Panc1 (cell line): ENCODE measurements around the gene DNAH9. TPM values are rescaled to one million over a fixed set of nuclear protein-coding genes. Genes with fewer than 3 reads are reported as not detected.

Experiments used
- ATAC-seq: fragments of 200-7000 bp; cut with Tn5 transposase; 2 replicates; pipeline ENCODE4 v1.9.1; 2020; ENCODE audit warnings: mild to moderate bottlenecking, moderate library complexity
- BruUV-seq: library from RNA; stranded (reverse); fragments of 400-500 nt; replicated peaks from 2 replicates; lab custom pipeline; 2021; lab: Mats Ljungman, UMichigan
- CTCF ChIA-PET: fragments of 300-600 bp; sonication (Branson Sonifier 250); formaldehyde crosslinking; loops from one replicate; lab custom pipeline; 2022; ENCODE audit warnings: antibody characterized with exemption; lab: Charles Lee
- POLR2A ChIA-PET: fragments of 300-600 bp; sonication (Branson Sonifier 250); formaldehyde crosslinking; loops from one replicate; lab custom pipeline; 2022; ENCODE audit warnings: antibody characterized with exemption; lab: Charles Lee
- DNase-seq: peaks from one replicate; pipeline ENCODE4 v3.0.0-alpha.2; 2010; ENCODE audit warnings: low read depth, low spot score
- H3K27ac ChIP-seq: 2 replicates; pipeline ENCODE4 v1.5.1; 2011; ENCODE audit warnings: mild to moderate bottlenecking, low read length, inconsistent platforms
- H3K27me3 ChIP-seq: fragments of 200-500 bp; sonication (Bioruptor generic); 2 replicates; pipeline ENCODE4 v1.6.0; 2014; ENCODE audit warnings: low read length, inconsistent platforms; ENCODE audit not compliant: control insufficient read depth, insufficient read depth
- H3K36me3 ChIP-seq: fragments of 200-500 bp; sonication (Bioruptor generic); 2 replicates; pipeline ENCODE4 v1.5.1; 2014; ENCODE audit warnings: inconsistent platforms, mild to moderate bottlenecking, low read length, moderate library complexity; ENCODE audit not compliant: control insufficient read depth, insufficient read depth
- H3K4me1 ChIP-seq: 2 replicates; pipeline ENCODE4 v1.5.1; 2011; ENCODE audit warnings: inconsistent platforms, mild to moderate bottlenecking, low read length, moderate library complexity; ENCODE audit not compliant: control insufficient read depth, insufficient read depth
- H3K4me3 ChIP-seq, 2 experiments: 2 replicates each; pipeline ENCODE4 v1.5.1; 2011 to 2012; ENCODE audit warnings: low read depth in 2 of 2, low read length in 2 of 2, mild to moderate bottlenecking in 2 of 2, inconsistent platforms in 1 of 2, moderate library complexity in 1 of 2
- H3K9me3 ChIP-seq: fragments of 200-500 bp; sonication (Bioruptor generic); 2 replicates; pipeline ENCODE4 v1.5.1; 2014; ENCODE audit warnings: low read depth, mild to moderate bottlenecking, inconsistent platforms, low read length, moderate library complexity; ENCODE audit not compliant: control insufficient read depth, insufficient read depth
- POLR2AphosphoS5 ChIP-seq: IDR thresholded peaks from 2 replicates; pipeline ENCODE4 v1.6.1; 2012; ENCODE audit warnings: mild to moderate bottlenecking, low read depth, low read length, moderate library complexity
- SIN3A ChIP-seq: IDR thresholded peaks from 2 replicates; pipeline ENCODE4 v1.6.1; 2012; ENCODE audit warnings: low read depth, mild to moderate bottlenecking, low read length, moderate library complexity, borderline replicate concordance; ENCODE audit not compliant: insufficient read depth
- TCF7L2 ChIP-seq: IDR thresholded peaks from 2 replicates; pipeline ENCODE4 v1.6.1; 2011; ENCODE audit warnings: mild to moderate bottlenecking, low read depth, low read length, inconsistent platforms
- in situ Hi-C: cut with HindIII; loops from 2 replicates; pipeline ENCODE4 v1.10.0; 2016; ENCODE audit warnings: low sequenced_read_pairs, low pct_unique_long_range_greater_than_20kb
- intact Hi-C: fragments of 100-400 bp; cut with micrococcal nuclease; formaldehyde crosslinking; loops from one replicate; pipeline ENCODE4 v1.10.0; 2022; ENCODE audit not compliant: unreplicated experiment
- total RNA-seq: library from RNA; stranded (reverse); gene quantifications from one replicate; pipeline ENCODE4 v1.2.1, GENCODE V29; 2021; ENCODE audit not compliant: unreplicated experiment
- TF ChIP-seq, protein P1 (sequence below), 2 experiments: IDR thresholded peaks; 2 replicates each; pipeline ENCODE4 v1.6.1; 2011 to 2012; ENCODE audit warnings: low read depth in 2 of 2, control low read depth in 1 of 2, low read length in 1 of 2, mild to moderate bottlenecking in 1 of 2, moderate library complexity in 1 of 2; ENCODE audit not compliant: insufficient read depth in 1 of 2
- TF ChIP-seq, protein P2 (sequence below): fragments of 450-650 bp; IDR thresholded peaks from 2 replicates; pipeline ENCODE4 v1.5.1; 2017; ENCODE audit warnings: mild to moderate bottlenecking

DNAH9 gene
- total RNA-seq, 1 experiment from 2014 or later = not detected

GRCh38 chr17:11952610-11953009, 354.3 kb downstream of the DNAH9 start:
- no peak overlapping the region for H3K4me3 ChIP-seq
- ATAC-seq = no peak
- in situ Hi-C loops (no loop called here), intact Hi-C loops (no loop called here)
- TF ChIP-seq SIN3A (no peak), TCF7L2 (no peak), POLR2AphosphoS5 (no peak)
- TF ChIP-seq, protein P1, sequence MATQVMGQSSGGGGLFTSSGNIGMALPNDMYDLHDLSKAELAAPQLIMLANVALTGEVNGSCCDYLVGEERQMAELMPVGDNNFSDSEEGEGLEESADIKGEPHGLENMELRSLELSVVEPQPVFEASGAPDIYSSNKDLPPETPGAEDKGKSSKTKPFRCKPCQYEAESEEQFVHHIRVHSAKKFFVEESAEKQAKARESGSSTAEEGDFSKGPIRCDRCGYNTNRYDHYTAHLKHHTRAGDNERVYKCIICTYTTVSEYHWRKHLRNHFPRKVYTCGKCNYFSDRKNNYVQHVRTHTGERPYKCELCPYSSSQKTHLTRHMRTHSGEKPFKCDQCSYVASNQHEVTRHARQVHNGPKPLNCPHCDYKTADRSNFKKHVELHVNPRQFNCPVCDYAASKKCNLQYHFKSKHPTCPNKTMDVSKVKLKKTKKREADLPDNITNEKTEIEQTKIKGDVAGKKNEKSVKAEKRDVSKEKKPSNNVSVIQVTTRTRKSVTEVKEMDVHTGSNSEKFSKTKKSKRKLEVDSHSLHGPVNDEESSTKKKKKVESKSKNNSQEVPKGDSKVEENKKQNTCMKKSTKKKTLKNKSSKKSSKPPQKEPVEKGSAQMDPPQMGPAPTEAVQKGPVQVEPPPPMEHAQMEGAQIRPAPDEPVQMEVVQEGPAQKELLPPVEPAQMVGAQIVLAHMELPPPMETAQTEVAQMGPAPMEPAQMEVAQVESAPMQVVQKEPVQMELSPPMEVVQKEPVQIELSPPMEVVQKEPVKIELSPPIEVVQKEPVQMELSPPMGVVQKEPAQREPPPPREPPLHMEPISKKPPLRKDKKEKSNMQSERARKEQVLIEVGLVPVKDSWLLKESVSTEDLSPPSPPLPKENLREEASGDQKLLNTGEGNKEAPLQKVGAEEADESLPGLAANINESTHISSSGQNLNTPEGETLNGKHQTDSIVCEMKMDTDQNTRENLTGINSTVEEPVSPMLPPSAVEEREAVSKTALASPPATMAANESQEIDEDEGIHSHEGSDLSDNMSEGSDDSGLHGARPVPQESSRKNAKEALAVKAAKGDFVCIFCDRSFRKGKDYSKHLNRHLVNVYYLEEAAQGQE (IDR thresholded peaks at IDR 0.05; ENCODE audit: insufficient read depth in 1 of 2, low read depth in 2 of 2, low read length in 1 of 2) = no peak
- TF ChIP-seq, protein P2, sequence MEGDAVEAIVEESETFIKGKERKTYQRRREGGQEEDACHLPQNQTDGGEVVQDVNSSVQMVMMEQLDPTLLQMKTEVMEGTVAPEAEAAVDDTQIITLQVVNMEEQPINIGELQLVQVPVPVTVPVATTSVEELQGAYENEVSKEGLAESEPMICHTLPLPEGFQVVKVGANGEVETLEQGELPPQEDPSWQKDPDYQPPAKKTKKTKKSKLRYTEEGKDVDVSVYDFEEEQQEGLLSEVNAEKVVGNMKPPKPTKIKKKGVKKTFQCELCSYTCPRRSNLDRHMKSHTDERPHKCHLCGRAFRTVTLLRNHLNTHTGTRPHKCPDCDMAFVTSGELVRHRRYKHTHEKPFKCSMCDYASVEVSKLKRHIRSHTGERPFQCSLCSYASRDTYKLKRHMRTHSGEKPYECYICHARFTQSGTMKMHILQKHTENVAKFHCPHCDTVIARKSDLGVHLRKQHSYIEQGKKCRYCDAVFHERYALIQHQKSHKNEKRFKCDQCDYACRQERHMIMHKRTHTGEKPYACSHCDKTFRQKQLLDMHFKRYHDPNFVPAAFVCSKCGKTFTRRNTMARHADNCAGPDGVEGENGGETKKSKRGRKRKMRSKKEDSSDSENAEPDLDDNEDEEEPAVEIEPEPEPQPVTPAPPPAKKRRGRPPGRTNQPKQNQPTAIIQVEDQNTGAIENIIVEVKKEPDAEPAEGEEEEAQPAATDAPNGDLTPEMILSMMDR = no peak
- no peaks in the 10 kb centered on the region for H3K4me1 ChIP-seq
- BruUV-seq = no TSS peak
- H3K36me3 ChIP-seq = no peaks in the 10 kb centered on the region
- H3K9me3 ChIP-seq = peaks cover 6% of the 10 kb centered on the region; the same call in 1 of the 2 replicates
- H3K27ac ChIP-seq = no peak overlapping the region
- DNase-seq = no peak
- ChIA-PET POLR2A (interaction anchor here (0.6 to 0.7 kb wide), 2 partner anchors 31 to 1036 kb away, joined by 7 to 9 read pairs; no protein-coding TSS in a partner anchor), CTCF (no interaction called here)
- H3K27me3 ChIP-seq = no peaks in the 10 kb centered on the region

DNA sequence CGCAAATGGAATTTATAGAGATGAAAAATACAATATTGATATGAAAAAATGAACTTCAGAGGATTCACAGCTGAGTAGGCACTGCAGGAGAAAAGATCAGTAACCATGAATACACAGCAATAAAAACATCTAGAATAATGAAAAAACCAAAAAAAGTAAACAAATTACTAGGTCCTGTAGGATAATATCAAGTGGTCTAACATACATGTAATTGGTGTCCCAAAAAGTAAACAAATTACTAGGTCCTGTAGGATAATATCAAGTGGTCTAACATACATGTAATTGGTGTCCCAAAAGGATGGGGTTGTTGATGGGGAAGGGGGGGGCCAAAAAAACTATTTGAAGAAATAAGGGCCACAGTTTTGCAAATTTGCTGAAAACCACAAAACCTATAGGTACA, 355.7 kb downstream of the DNAH9 start:
- DNase-seq = no peak
- H3K27ac ChIP-seq = no peak overlapping the region
- TF ChIP-seq, protein P1 (IDR thresholded peaks at IDR 0.05; ENCODE audit: insufficient read depth in 1 of 2, low read depth in 2 of 2, low read length in 1 of 2) = no peak
- no peak for TF ChIP-seq TCF7L2
- no peak for TF ChIP-seq SIN3A
- no peak for TF ChIP-seq POLR2AphosphoS5
- no peak overlapping the region for H3K4me3 ChIP-seq
- H3K9me3 ChIP-seq = peaks cover 6% of the 10 kb centered on the region; the same call in 1 of the 2 replicates
- in situ Hi-C loops = no loop called here
- no TSS peak for BruUV-seq
- intact Hi-C loops = no loop called here
- POLR2A ChIA-PET = no interaction called here
- no peak for ATAC-seq
- H3K36me3 ChIP-seq = no peaks in the 10 kb centered on the region
- CTCF ChIA-PET = no interaction called here
- H3K27me3 ChIP-seq = no peaks in the 10 kb centered on the region
- H3K4me1 ChIP-seq = no peaks in the 10 kb centered on the region
